HepG2 (cell line): ENCODE measurements around the gene CISD3. TPM values are rescaled to one million over a fixed set of nuclear protein-coding genes. Genes with fewer than 3 reads are reported as not detected.

Source experiments
- GMEB1 ChIP-seq: sonication (generic); formaldehyde crosslinking; IDR thresholded peaks from 2 replicates; pipeline ENCODE4 v1.5.1; 2020; ENCODE audit warnings: missing genetic modification reagents, mild to moderate bottlenecking, borderline replicate concordance
- HIVEP1 ChIP-seq: sonication (generic); formaldehyde crosslinking; IDR thresholded peaks from 2 replicates; pipeline ENCODE4 v1.4.0; 2020; ENCODE audit warnings: mild to moderate bottlenecking, missing genetic modification reagents
- HMGA1 ChIP-seq: sonication (generic); formaldehyde crosslinking; conservative IDR thresholded peaks from 2 replicates; pipeline ENCODE4 v1.4.0; 2020; ENCODE audit warnings: missing genetic modification reagents
- KLF16 ChIP-seq, 2 experiments: sonication (generic) in 1 of 2; formaldehyde crosslinking in 1 of 2; IDR thresholded peaks; 2 replicates each; pipeline versions ENCODE4 v1.6.1 to v1.8.0; 2016 to 2023; ENCODE audit warnings: missing genetic modification reagents in 2 of 2, missing compliant biosample characterization in 1 of 2
- NKX3-1 ChIP-seq: sonication (generic); formaldehyde crosslinking; IDR thresholded peaks from 2 replicates; pipeline ENCODE4 v1.5.0; 2020; ENCODE audit warnings: missing genetic modification reagents
- NR2F6 ChIP-seq, 2 experiments: IDR thresholded peaks; 2 replicates each; pipeline ENCODE4 v1.6.1; 2016; ENCODE audit warnings: antibody characterized with exemption in 1 of 2, mild to moderate bottlenecking in 1 of 2
- RXRA ChIP-seq: sonication (generic); formaldehyde crosslinking; IDR thresholded peaks from 2 replicates; pipeline ENCODE4 v1.5.1; 2020; ENCODE audit warnings: missing genetic modification reagents
- SSRP1 ChIP-seq: IDR thresholded peaks from 2 replicates; pipeline ENCODE4 v1.6.1; 2016; ENCODE audit warnings: control low read depth
- ZBTB26 ChIP-seq: IDR thresholded peaks from 2 replicates; pipeline ENCODE4 v1.6.1; 2016; ENCODE audit warnings: missing compliant biosample characterization, missing genetic modification reagents, borderline replicate concordance
- ZBTB34 ChIP-seq: sonication (generic); formaldehyde crosslinking; IDR thresholded peaks from 2 replicates; pipeline ENCODE4 v1.8.0; 2022; ENCODE audit warnings: mild to moderate bottlenecking, missing genetic modification reagents
- ZBTB39 ChIP-seq: sonication (generic); formaldehyde crosslinking; IDR thresholded peaks from 2 replicates; pipeline ENCODE4 v1.5.0; 2020; ENCODE audit warnings: missing genetic modification reagents
- ZNF17 ChIP-seq: sonication (generic); formaldehyde crosslinking; IDR thresholded peaks from 2 replicates; pipeline ENCODE4 v1.5.0; 2020; ENCODE audit warnings: mild to moderate bottlenecking, missing genetic modification reagents
- ZNF326 ChIP-seq: sonication (generic); formaldehyde crosslinking; IDR thresholded peaks from 2 replicates; pipeline ENCODE4 v1.4.0; 2020; ENCODE audit warnings: missing genetic modification reagents, borderline replicate concordance
- ZNF34 ChIP-seq: sonication (generic); formaldehyde crosslinking; IDR thresholded peaks from 2 replicates; pipeline ENCODE4 v1.4.0; 2020; ENCODE audit warnings: mild to moderate bottlenecking, missing genetic modification reagents, borderline replicate concordance
- ZNF547 ChIP-seq: sonication (generic); formaldehyde crosslinking; IDR thresholded peaks from 2 replicates; pipeline ENCODE4 v1.5.1; 2020; ENCODE audit warnings: mild to moderate bottlenecking, missing genetic modification reagents
- ZNF598 ChIP-seq: sonication (generic); formaldehyde crosslinking; IDR thresholded peaks from 2 replicates; pipeline ENCODE4 v1.5.1; 2020; ENCODE audit warnings: mild to moderate bottlenecking, missing genetic modification reagents, borderline replicate concordance
- ZNF75D ChIP-seq: sonication (generic); formaldehyde crosslinking; IDR thresholded peaks from 2 replicates; pipeline ENCODE4 v1.8.1; 2023; ENCODE audit warnings: missing genetic modification reagents, mild to moderate bottlenecking, borderline replicate concordance
- ZNF775 ChIP-seq: sonication (generic); formaldehyde crosslinking; IDR thresholded peaks from 2 replicates; pipeline ENCODE4 v1.4.0; 2020; ENCODE audit warnings: missing genetic modification reagents, mild to moderate bottlenecking, moderate library complexity, borderline replicate concordance
- ZNF800 ChIP-seq: sonication (generic); formaldehyde crosslinking; IDR thresholded peaks from 2 replicates; pipeline ENCODE4 v1.4.0; 2020; ENCODE audit warnings: missing genetic modification reagents
- ZSCAN22 ChIP-seq: sonication (generic); formaldehyde crosslinking; IDR thresholded peaks from 2 replicates; pipeline ENCODE4 v1.4.0; 2020; ENCODE audit warnings: mild to moderate bottlenecking, missing genetic modification reagents
- polyA plus RNA-seq, 8 experiments: library from polyadenylated mRNA; depleted of rRNA in 3 of 8; stranded (reverse) in 7 of 8; unstranded in 1 of 8; fragments of >200 nt; fragmentation: Illumina TruSeq in 4 of 8; extraction: Trizol in 4 of 8; gene quantifications; 2 replicates each; pipeline versions ENCODE4 v1.2.1 to v1.2.3, GENCODE V29; 2011 to 2016; ENCODE audit warnings: low read depth in 4 of 8, missing spikeins in 1 of 8, mixed read lengths in 1 of 8; ENCODE audit not compliant: insufficient read depth in 1 of 8
- total RNA-seq, 5 experiments: library from RNA; depleted of rRNA; stranded (reverse); fragments of >200 nt; fragmentation: Illumina TruSeq; extraction: Trizol; gene quantifications; 2 replicates each; pipeline ENCODE4 v1.2.3, GENCODE V29; 2016; ENCODE audit warnings: low read depth in 1 of 5

Gene CISD3
- total and polyA plus RNA-seq, 2 of the 13 experiments (the other 11 are each of a cell fraction or from before 2014, with no cell fraction given), result 30.0 to 34.1 TPM

GRCh38 chr17:38751808-38752307 is 21.7 kb downstream of the CISD3 start (continued):
- TF ChIP-seq ZBTB34, result no peak; the same call in 1 of the 2 replicates
- peak; percentile 76; the same call in 1 of the 2 replicates for TF ChIP-seq HIVEP1 (CRISPR knock-in tag)
- TF ChIP-seq ZNF547 (CRISPR knock-in tag), result no peak
- 0 out of 2 replicates have a peak, but pooled peaks have one; percentile 9 for TF ChIP-seq NKX3-1
- 0 out of 4 replicates have a peak, but pooled peaks of 1 of the 2 experiments have one; percentile 33 for TF ChIP-seq KLF16 (CRISPR knock-in tag; IDR thresholded peaks at IDR 0.05)
- no peak for TF ChIP-seq HMGA1 (CRISPR knock-in tag)
- no peak for TF ChIP-seq GMEB1 (CRISPR knock-in tag)
- TF ChIP-seq ZBTB39 (CRISPR knock-in tag), result no peak
- no peak for TF ChIP-seq ZNF326 (CRISPR knock-in tag)
- TF ChIP-seq ZNF75D (CRISPR knock-in tag), result no peak
- TF ChIP-seq RXRA (CRISPR knock-in tag), result peak; percentile 48; the same call in 1 of the 2 replicates
- TF ChIP-seq SSRP1, result no peak
- no peak for TF ChIP-seq NR2F6 (IDR thresholded peaks at IDR 0.05)
- TF ChIP-seq NR2F6 (CRISPR knock-in tag; IDR thresholded peaks at IDR 0.05), result peak; percentile 62; the same call in 1 of the 2 replicates
- TF ChIP-seq ZNF800, result peak; percentile 79; the same call in 1 of the 2 replicates
- no peak for TF ChIP-seq ZNF775 (CRISPR knock-in tag)
- TF ChIP-seq ZBTB26 (CRISPR knock-in tag), result peak; percentile 92
- TF ChIP-seq ZNF598 (CRISPR knock-in tag), result peak; percentile 63; the same call in 1 of the 2 replicates
- TF ChIP-seq ZNF34, result 0 out of 2 replicates have a peak, but pooled peaks have one; percentile 5
- no peak for TF ChIP-seq ZNF17 (CRISPR knock-in tag)
- 0 out of 2 replicates have a peak, but pooled peaks have one; percentile 65 for TF ChIP-seq ZSCAN22 (CRISPR knock-in tag)
